ENCODE data around the gene SARM1. TPM values are rescaled to one million over a fixed set of nuclear protein-coding genes. Genes with fewer than 3 reads are reported as not detected.

SARM1 gene
- total RNA-seq, 1 experiment from 2014 or later = 3.5 TPM

- DNase-seq (ENCODE audit: low read depth) = no peak
Observed at GRCh38 chr17:28368915-28369683, 2.4 kb upstream of the SARM1 start.

- no peak for DNase-seq (ENCODE audit: low read depth)
Observed at GRCh38 chr17:28369684-28370034, 1.8 kb upstream of the SARM1 start.

DNA sequence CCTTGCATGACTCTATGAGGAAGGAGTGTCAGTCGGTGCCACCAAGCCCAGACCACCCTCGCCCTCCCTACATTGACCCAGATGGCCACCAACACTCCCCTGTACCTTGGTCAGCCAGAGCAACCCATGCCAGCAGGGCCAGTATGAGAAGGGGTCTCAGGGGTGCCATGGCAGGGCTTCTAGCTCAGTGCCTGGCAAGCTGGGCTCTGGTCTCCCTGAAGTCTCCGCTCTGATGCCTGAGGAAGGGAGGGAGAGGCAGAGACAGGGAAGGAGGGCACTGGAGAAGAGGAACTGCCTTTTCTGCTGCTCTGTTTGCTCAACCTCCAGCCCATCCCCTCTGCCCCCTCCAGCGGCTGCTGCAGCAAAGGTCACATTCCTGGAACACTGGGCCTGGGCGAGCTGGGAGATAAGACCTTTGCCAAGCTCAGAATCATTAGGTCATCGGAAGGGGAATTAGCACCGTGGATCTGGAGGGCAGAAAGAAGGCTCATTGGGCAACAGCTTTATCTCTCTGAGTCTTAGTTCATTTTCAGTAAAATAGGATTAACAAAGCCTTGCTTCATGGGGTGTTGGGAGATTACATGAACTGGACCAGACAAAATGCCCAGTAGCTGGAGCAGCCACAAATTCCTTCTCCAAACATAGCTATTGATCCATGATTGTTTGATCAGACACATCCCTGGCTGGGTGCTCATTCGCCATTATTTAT, 1.3 kb upstream of the SARM1 start, which contains the start of gene VTN:
VTN (minus strand) TSS at position 273 of the 709 bp plus-strand sequence; CDS start at position 169, 104 bp downstream.
- DNase-seq (ENCODE audit: low read depth) = peak; percentile 47

- no peak for DNase-seq (ENCODE audit: low read depth)
Observed at GRCh38 chr17:28370744-28371103, 770 bp upstream of the SARM1 start.

DNA sequence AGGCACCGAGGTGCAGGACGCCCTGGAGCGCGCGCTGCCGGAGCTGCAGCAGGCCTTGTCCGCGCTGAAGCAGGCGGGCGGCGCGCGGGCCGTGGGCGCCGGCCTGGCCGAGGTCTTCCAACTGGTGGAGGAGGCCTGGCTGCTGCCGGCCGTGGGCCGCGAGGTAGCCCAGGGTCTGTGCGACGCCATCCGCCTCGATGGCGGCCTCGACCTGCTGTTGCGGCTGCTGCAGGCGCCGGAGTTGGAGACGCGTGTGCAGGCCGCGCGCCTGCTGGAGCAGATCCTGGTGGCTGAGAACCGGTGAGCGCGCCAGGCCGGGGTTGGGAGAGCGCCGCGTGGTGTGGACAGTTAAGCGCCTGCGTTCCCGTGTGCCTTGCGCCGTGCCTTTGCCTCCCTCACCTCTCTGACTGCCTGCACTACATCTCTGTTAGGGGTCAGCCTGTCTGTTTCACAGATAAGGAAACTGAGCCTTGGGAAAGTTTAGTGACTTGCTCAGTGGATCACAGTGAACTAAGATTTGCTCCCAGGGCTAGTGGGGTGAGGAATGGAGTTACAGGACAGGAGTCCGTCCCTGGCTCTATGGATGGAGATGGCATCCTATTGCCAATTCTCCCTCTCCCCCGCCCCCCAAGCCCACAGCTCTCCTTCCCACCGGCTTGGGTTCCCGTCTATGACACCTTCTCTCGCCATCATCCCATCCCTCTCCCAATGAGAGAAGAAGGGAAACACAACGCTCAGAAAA, 880 bp downstream of the SARM1 start:
- peak; percentile 47 for DNase-seq (ENCODE audit: low read depth)

DNA sequence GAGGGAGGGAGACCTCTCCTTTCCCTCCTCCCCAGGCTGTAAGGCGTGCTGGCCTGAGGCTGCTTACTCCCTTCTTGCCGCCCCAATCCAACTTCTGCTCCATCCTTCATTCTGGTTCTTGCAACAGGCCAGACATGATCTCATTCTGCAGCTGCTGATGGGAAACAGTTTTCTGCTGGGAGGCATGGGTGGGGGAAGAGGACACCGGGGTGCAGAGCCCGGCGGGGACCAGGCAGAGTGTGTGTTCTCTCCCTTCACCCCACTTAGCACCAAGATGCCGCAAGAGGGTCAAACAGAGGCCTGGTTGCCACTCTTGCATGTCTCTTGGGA, 1.4 kb downstream of the SARM1 start:
- no peak for DNase-seq (ENCODE audit: low read depth)

- DNase-seq (ENCODE audit: low read depth) = peak; percentile 41
Observed at GRCh38 chr17:28379814-28380801, 8.6 kb downstream of the SARM1 start.

- no peak for DNase-seq (ENCODE audit: low read depth)
Observed at GRCh38 chr17:28381141-28381825, 9.8 kb downstream of the SARM1 start.

DNA sequence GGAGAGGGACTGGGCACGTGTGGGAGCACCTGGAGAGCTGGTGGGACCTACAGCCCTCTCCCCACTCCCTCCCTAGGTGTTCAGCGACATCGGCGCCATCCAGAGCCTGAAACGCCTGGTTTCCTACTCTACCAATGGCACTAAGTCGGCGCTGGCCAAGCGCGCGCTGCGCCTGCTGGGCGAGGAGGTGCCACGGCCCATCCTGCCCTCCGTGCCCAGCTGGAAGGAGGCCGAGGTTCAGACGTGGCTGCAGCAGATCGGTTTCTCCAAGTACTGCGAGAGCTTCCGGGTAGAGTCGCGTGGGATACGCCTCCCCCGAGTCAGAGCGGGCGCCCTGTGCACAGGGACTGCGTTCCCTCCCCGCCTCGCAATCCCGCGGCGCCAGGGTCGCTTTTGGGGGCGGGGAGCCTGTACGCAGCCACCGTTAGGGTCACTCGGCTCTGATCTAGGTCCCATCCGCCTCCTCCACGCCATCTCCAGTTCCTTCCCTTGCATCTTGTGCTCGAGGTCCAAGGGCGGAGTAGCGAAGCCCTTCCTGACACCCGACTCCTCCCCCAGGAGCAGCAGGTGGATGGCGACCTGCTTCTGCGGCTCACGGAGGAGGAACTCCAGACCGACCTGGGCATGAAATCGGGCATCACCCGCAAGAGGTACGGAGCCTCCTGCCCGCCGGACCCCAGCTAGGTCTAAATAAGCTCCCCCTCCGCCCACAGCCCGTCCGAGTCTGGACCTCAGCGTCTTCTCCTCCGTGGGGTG, 13.0 kb downstream of the SARM1 start:
- no peak for DNase-seq (ENCODE audit: low read depth)

DNA sequence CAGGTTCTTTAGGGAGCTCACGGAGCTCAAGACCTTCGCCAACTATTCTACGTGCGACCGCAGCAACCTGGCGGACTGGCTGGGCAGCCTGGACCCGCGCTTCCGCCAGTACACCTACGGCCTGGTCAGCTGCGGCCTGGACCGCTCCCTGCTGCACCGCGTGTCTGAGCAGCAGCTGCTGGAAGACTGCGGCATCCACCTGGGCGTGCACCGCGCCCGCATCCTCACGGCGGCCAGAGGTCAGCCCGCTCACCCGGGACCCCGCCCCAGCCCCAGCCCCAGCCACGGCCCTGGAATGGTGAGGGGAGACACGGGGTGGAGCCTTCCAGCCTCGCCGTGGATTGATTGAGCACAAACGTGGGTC, 13.5 kb downstream of the SARM1 start:
- DNase-seq (ENCODE audit: low read depth) = no peak

DNA sequence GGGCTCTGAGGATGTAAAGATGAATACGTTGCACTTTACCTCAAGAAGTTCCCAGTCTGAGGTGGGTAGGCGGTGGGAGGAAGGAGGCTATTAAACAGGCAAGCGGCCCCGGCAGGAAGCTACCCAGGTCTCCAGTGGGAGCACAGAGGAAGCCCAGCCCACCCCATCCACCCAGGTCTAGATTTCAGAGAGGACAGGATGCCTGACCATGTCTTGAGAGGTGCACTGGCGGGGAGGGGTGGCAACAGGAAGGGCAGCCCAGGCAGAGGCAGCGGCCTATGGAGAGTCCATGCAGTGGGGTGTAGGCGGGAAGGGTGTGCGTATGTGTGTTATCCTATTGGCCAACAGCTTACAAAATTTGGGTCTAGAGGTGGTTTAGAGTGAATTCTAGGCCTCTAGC, 13.9 kb downstream of the SARM1 start:
- no peak for DNase-seq (ENCODE audit: low read depth)

DNA sequence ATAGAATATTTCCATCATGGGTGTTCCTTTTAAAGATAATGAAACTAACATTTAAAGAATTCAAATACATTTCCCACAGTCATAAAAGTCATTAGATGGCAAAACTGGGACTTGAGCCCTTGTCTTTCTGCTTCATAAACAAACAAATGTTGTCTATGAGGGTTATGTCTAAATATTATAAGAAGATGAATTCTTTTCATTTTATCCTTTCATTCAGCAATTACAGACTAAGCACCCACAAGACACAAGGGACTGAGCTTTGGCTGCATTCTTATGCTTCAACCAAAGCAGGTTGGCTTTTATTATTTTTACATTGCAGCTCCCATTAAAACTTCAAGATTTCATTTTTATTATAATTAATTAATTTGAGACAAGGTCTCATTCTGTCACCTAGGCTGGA, 14.9 kb downstream of the SARM1 start:
- no peak for DNase-seq (ENCODE audit: low read depth)

DNA sequence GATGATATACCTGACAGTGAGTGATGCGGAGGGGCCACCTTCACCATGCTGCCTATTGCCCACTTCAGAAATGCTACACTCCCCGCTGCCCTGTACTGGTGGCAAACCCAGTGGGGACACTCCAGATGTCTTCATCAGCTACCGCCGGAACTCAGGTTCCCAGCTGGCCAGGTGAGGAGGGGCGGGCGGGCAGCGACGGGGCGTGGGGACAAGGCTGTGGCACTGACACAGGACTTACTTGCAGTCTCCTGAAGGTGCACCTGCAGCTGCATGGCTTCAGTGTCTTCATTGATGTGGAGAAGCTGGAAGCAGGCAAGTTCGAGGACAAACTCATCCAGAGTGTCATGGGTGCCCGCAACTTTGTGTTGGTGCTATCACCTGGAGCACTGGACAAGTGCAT, 16.6 kb downstream of the SARM1 start:
- DNase-seq (ENCODE audit: low read depth) = no peak

GRCh38 chr17:28390141-28390540, 18.6 kb downstream of the SARM1 start:
- DNase-seq (ENCODE audit: low read depth) = no peak

- DNase-seq (ENCODE audit: low read depth) = no peak
Observed at GRCh38 chr17:28390563-28390962, 19.1 kb downstream of the SARM1 start.

DNA sequence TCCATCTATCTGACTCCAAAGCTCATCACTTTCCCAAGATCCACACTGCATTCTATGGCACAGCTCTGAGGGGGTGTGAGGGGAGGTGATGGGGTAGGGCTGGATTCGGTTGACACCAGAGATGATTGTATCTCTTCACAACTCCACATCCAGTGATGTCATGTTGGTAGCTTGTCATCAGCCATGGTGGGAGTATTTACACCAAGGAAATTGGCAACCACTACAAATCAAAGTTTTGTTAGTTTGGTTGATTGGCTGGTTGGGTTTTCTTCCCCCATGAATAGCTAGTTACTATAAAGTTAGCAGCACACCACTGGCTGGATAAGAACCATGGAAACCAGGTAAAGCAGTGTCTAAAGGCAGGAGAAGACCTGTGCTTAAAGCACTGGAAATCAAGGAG, 19.5 kb downstream of the SARM1 start:
- no peak for DNase-seq (ENCODE audit: low read depth)

DNA sequence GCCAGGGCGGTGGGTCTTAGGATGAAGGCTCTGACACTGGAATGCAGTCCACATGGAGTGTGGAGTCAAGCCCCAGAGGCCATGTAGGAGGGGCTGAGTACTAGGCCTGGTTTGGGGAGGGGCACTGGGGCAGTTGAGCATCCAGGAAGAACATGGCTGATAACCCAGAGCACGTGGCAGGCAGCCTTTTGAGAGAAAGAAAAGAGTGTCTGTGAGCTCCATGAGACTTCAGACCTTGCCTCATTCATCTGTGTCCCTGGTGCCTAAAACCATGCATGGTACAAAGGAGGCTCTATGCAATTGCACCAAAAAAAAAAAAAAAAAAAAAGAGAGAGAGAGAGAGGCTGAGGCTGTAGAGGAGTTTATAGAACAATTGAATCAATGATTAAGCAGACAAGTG, 19.9 kb downstream of the SARM1 start:
- no peak for DNase-seq (ENCODE audit: low read depth)

DNA sequence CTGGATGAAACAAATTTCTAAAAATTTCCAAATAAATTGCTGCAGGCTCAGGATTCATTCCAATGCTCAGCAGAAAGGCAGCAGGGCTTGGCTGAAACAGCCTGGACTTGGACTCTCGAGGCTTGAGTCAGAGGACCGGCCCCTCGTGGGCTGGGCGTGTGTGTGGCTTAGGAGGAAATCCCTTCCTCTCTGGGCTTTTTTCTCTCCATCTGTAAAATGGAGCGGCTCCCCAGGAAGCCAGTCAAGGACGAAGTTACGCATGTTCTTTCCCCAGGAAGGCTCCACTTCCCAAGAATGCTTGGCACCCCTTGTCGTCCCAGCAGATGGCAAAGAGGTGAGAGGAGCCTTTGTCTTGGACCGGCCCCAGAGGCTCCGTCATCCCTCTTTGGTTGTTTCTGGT, 21.0 kb downstream of the SARM1 start:
- DNase-seq (ENCODE audit: low read depth) = no peak

DNA sequence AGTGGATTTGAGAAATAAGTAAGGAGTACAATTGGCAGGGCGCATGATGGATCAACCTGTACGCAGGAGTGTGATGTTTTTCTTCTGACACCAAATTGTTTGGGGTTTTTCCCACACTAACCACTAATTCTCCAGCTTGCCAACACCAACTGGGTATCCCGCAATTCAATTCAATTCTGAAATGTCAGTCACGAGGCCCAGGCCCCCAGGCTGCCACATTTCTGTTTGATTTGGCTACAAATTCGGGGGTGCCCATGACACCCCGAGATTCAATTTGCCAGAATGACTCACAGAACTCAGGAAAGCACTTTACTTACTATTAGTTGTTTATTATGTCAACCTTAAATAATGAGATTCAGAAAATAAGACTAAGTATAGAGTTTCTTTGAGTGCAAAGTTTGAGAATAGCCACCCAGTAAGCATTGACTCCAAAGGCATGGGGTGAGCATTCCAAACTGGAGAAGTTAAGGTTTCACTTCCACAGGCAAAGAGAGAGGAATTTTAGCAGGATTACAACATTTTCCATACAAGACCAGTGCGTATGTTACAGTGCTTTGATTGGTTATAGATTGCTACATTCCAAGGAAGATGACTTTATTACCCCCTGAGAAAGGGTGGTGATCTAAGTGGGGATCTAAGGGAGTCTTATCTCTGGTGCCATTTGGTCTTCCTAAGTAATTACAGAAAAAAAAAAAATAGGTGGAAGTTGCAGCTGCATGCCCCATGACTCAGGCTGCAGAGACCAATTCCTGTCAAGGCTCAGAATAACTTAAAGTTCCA, 23.0 kb downstream of the SARM1 start:
- DNase-seq (ENCODE audit: low read depth) = peak; percentile 58

DNA sequence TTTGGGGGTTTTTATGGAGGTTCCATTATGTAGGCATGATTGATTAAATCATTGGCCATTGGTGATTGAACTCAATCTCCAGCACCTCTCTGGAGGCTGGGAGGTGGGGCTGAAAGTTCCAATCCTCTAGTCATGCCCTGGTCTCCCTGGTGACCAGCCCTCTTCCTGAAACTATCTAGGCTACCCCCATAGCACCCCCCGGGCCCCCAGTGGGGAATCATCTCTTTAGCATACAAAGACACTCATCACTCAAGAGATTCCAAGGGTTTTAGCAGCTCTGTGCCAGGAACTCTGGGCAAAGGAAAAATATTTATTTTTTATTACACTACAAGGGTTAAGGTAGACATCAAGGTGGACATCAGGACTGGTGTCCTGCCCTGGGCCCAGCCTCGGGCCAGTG, 23.9 kb downstream of the SARM1 start:
- no peak for DNase-seq (ENCODE audit: low read depth)

Data from Daoy (cell line).